Naive thymus-derived CD4-positive, alpha-beta T cell (primary cell): ENCODE data around the gene JAML. TPM values are rescaled to one million over a fixed set of nuclear protein-coding genes. Genes with fewer than 3 reads are reported as not detected.
A peak's percentile ranks its signal among the peaks of the same experiment; 100 is the strongest.

Experiments used
- ATAC-seq: fragments of 150-1000 bp; cut with Tn5 transposase; 2 replicates; pipeline ENCODE4 v1.10.0; 2021; ENCODE audit warnings: mild to moderate bottlenecking, moderate library complexity
- CTCF ChIA-PET: fragments of 350-600 bp; sonication (Branson Sonifier 250); formaldehyde crosslinking; loops from one replicate; lab custom pipeline; 2021; ENCODE audit warnings: antibody characterized with exemption; lab: Charles Lee
- POLR2A ChIA-PET: fragments of 350-600 bp; sonication (Branson Sonifier 250); formaldehyde crosslinking; loops from one replicate; lab custom pipeline; 2021; ENCODE audit warnings: antibody characterized with exemption, inconsistent platforms; lab: Charles Lee
- DNase-seq, 9 donors: peaks; one replicate each; pipeline versions ENCODE4 v3.0.0 to v3.0.0-alpha.2; 2020 to 2022; ENCODE audit warnings: mixed read lengths in 1 of 9
- H3K27ac ChIP-seq: one replicate; pipeline ENCODE4 v1.7.0; 2013; ENCODE audit warnings: mild to moderate bottlenecking, low read depth, low read length, moderate library complexity
- H3K27me3 ChIP-seq, 2 donors: one replicate each; pipeline ENCODE4 v1.7.0; 2013; ENCODE audit warnings: low read length in 2 of 2, mild to moderate bottlenecking in 2 of 2, moderate library complexity in 2 of 2; ENCODE audit not compliant: control insufficient read depth in 2 of 2, insufficient read depth in 2 of 2
- H3K36me3 ChIP-seq, 3 experiments: 1 replicate in 2 of 3; 2 replicates in 1 of 3; pipeline ENCODE4 v1.7.0; 2013; ENCODE audit warnings: low read length in 3 of 3, mild to moderate bottlenecking in 3 of 3, moderate library complexity in 1 of 3; ENCODE audit not compliant: insufficient read depth in 3 of 3, control insufficient read depth in 2 of 3
- H3K4me1 ChIP-seq, 2 donors: one replicate each; pipeline ENCODE4 v1.7.0; 2013; ENCODE audit warnings: low read length in 2 of 2, mild to moderate bottlenecking in 2 of 2, moderate library complexity in 1 of 2; ENCODE audit not compliant: control insufficient read depth in 2 of 2, insufficient read depth in 2 of 2
- H3K4me3 ChIP-seq: 2 replicates; pipeline ENCODE4 v1.7.0; 2013; ENCODE audit warnings: mild to moderate bottlenecking, low read length
- H3K9me3 ChIP-seq, 3 experiments: 1 replicate in 2 of 3; 2 replicates in 1 of 3; pipeline ENCODE4 v1.7.0; 2013; ENCODE audit warnings: low read length in 3 of 3; ENCODE audit not compliant: control insufficient read depth in 2 of 3
- H3K27ac Mint-ChIP-seq, 9 donors: one replicate each; pipeline ENCODE4 v1.8.0; 2020 to 2022; ENCODE audit warnings: mixed read lengths in 9 of 9, mild to moderate bottlenecking in 8 of 9, moderate library complexity in 5 of 9, inconsistent platforms in 2 of 9
- H3K27me3 Mint-ChIP-seq, 5 donors: one replicate each; pipeline ENCODE4 v1.8.0; 2021 to 2022; ENCODE audit warnings: mixed read lengths in 5 of 5, mild to moderate bottlenecking in 1 of 5
- H3K36me3 Mint-ChIP-seq, 5 donors: one replicate each; pipeline ENCODE4 v1.8.0; 2020 to 2022; ENCODE audit warnings: mixed read lengths in 5 of 5, mild to moderate bottlenecking in 3 of 5, inconsistent platforms in 1 of 5
- H3K4me1 Mint-ChIP-seq, 7 donors: one replicate each; pipeline ENCODE4 v1.8.0; 2020 to 2022; ENCODE audit warnings: mixed read lengths in 7 of 7, mild to moderate bottlenecking in 3 of 7, inconsistent platforms in 1 of 7
- H3K4me3 Mint-ChIP-seq, 10 donors: one replicate each; pipeline ENCODE4 v1.8.0; 2020 to 2022; ENCODE audit warnings: mild to moderate bottlenecking in 10 of 10, mixed read lengths in 10 of 10, moderate library complexity in 6 of 10, inconsistent platforms in 2 of 10
- H3K9me3 Mint-ChIP-seq, 11 donors: one replicate each; pipeline ENCODE4 v1.8.0; 2020 to 2022; ENCODE audit warnings: mixed read lengths in 11 of 11, mild to moderate bottlenecking in 4 of 11, inconsistent platforms in 1 of 11, moderate library complexity in 1 of 11
- intact Hi-C, 2 donors: fragments of 100-400 bp; cut with micrococcal nuclease; formaldehyde crosslinking; loops; one replicate each; pipeline ENCODE4 v1.15.1; 2023
- polyA plus RNA-seq, 2 donors: library from polyadenylated mRNA; unstranded; fragments of 300-500 nt; fragmentation: Illumina TruSeq; gene quantifications; one replicate each; pipeline ENCODE4 v1.2.3, GENCODE V29; 2021
- total RNA-seq, 6 experiments: library from RNA in 5 of 6; stranded (reverse) in 5 of 6; gene quantifications; 1 replicate in 5 of 6; 2 replicates in 1 of 6; pipeline ENCODE4 v1.2.3 and lab custom pipeline; 2021 to 2026

The JAML gene
- total and polyA plus RNA-seq, 7 experiments from 2014 or later = 64.3 to 195 (median 118) TPM

- peaks cover 0 to 39% (median 18%) of the 10 kb centered on the region in 5 donors for H3K36me3 Mint-ChIP-seq
- intact Hi-C loops = loop anchor here in 1 of 2 donors (1.0 kb wide), 1 partner anchor 8 kb away; no protein-coding TSS in a partner anchor
- POLR2A ChIA-PET = interaction anchor here (1.3 kb wide), 1 partner anchor 9 kb away, joined by 5 read pairs; the partner anchor contains the start of gene JAML
Observed at GRCh38 chr11:118232659-118233058, 7.8 kb upstream of the JAML start.

GRCh38 chr11:118231461-118231860 lies 6.7 kb upstream of the JAML start:
- Histone ChIP-seq H3K4me1 (peaks cover 44 to 46% of the 10 kb centered on the region in 2 donors), H3K4me3 (no peak overlapping the region), H3K27me3 (no peaks in the 10 kb centered on the region), H3K27ac (no peak overlapping the region), H3K9me3 (no peaks in the 10 kb centered on the region), H3K36me3 (peaks cover 0 to 27% (median 8%) of the 10 kb centered on the region in 3 experiments)
- Mint-ChIP-seq H3K4me1 (peaks cover 6 to 38% (median 23%) of the 10 kb centered on the region in 7 donors), H3K27ac (no peak overlapping the region), H3K27me3 (no peaks in the 10 kb centered on the region), H3K36me3 (peaks cover 0 to 45% (median 18%) of the 10 kb centered on the region in 5 donors), H3K9me3 (no peaks in the 10 kb centered on the region), H3K4me3 (no peak overlapping the region)
- CTCF ChIA-PET = no interaction called here
- ATAC-seq (no peak), DNase-seq (no peak)
- intact Hi-C loops = no loop called here
- POLR2A ChIA-PET = no interaction called here

More at GRCh38 chr11:118232659-118233058, 7.8 kb upstream of the JAML start:
- no peak overlapping the region for H3K4me3 Mint-ChIP-seq
- peak overlapping the region in 5 of 9 donors; percentile 30 to 71 (median 58) for H3K27ac Mint-ChIP-seq
- H3K9me3 Mint-ChIP-seq = no peaks in the 10 kb centered on the region
- Histone ChIP-seq H3K4me3 (no peak overlapping the region), H3K9me3 (no peaks in the 10 kb centered on the region), H3K27ac (no peak overlapping the region), H3K4me1 (peaks cover 32 to 34% of the 10 kb centered on the region in 2 donors), H3K27me3 (no peaks in the 10 kb centered on the region), H3K36me3 (peaks cover 0 to 33% (median 14%) of the 10 kb centered on the region in 3 experiments)
- H3K27me3 Mint-ChIP-seq = no peaks in the 10 kb centered on the region
- H3K4me1 Mint-ChIP-seq = peaks cover 7 to 26% (median 16%) of the 10 kb centered on the region in 7 donors
- ATAC-seq (no peak), DNase-seq (peak in 1 of 9 donors; percentile 50)
- CTCF ChIA-PET = no interaction called here

DNA sequence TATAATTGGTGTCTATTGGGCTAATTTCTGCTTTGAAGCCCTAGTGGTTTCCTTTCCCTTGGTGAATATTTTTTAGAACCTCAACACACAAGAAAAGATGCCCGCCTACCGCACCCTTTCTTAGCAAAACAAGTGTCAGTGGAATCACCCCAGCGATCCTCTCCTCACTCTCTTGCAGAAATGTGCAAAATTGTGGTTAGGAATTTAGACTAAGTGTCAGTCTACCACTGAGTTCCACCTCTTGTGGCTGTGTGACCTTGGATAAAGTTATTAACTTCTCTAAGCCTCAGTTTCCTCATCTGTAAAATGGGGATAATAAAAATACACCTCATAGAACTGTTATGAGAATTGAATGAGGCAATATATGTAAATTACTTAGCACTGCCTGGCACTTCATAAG lies 5.3 kb upstream of the JAML start:
- H3K4me1 Mint-ChIP-seq = peaks cover 7 to 44% (median 34%) of the 10 kb centered on the region in 7 donors

GRCh38 chr11:118229274-118229847 lies 4.5 kb upstream of the JAML start:
- Histone ChIP-seq H3K36me3 (peaks cover 0 to 17% (median 6%) of the 10 kb centered on the region in 3 experiments), H3K4me3 (peak overlapping the region; percentile 16), H3K4me1 (peaks cover 59 to 65% of the 10 kb centered on the region in 2 donors), H3K27ac (peak overlapping the region; percentile 57), H3K27me3 (no peaks in the 10 kb centered on the region), H3K9me3 (no peaks in the 10 kb centered on the region)
- Mint-ChIP-seq H3K9me3 (no peaks in the 10 kb centered on the region), H3K4me1 (peaks cover 7 to 48% (median 37%) of the 10 kb centered on the region in 7 donors), H3K36me3 (peaks cover 0 to 43% (median 7%) of the 10 kb centered on the region in 5 donors), H3K4me3 (peak overlapping the region in 8 of 10 donors; percentile 7 to 69 (median 54)), H3K27ac (peak overlapping the region in 1 of 9 donors; percentile 91), H3K27me3 (no peaks in the 10 kb centered on the region)
- intact Hi-C loops = loop anchor here (5.0 kb wide), 2 partner anchors 227 to 277 kb away; no protein-coding TSS in a partner anchor
- DNase-seq (no peak), ATAC-seq (no peak)
- ChIA-PET CTCF (interaction anchor here (0.6 to 2.4 kb wide), 4 partner anchors 12 to 116 kb away, joined by 3 to 10 read pairs (median 6); no protein-coding TSS in a partner anchor), POLR2A (interaction anchor here (0.6 to 1.8 kb wide), 15 partner anchors 10 to 116 kb away, joined by 3 to 8 read pairs (median 4); partner anchors contain the start of genes CD3E and MPZL3)

More for the DNA sequence above, 5.3 kb upstream of the JAML start:
- ChIA-PET POLR2A (interaction anchor here (0.8 to 1.8 kb wide), 12 partner anchors 10 to 75 kb away, joined by 3 to 8 read pairs (median 4); partner anchors contain the start of gene CD3E), CTCF (interaction anchor here (1.2 to 2.4 kb wide), 3 partner anchors 12 to 61 kb away, joined by 5 to 10 read pairs (median 9); no protein-coding TSS in a partner anchor)
- Mint-ChIP-seq H3K4me3 (peak overlapping the region in 6 of 10 donors; percentile 7 to 69 (median 47)), H3K9me3 (no peaks in the 10 kb centered on the region), H3K27me3 (no peaks in the 10 kb centered on the region), H3K27ac (no peak overlapping the region), H3K36me3 (peaks cover 0 to 47% (median 10%) of the 10 kb centered on the region in 5 donors)
- DNase-seq = peak in 6 of 9 donors; percentile 47 to 65 (median 56)
- Histone ChIP-seq H3K4me3 (peak overlapping the region; percentile 16), H3K9me3 (no peaks in the 10 kb centered on the region), H3K4me1 (peaks cover 57 to 59% of the 10 kb centered on the region in 2 donors), H3K27ac (peak overlapping the region; percentile 57), H3K27me3 (no peaks in the 10 kb centered on the region), H3K36me3 (peaks cover 0 to 23% (median 6%) of the 10 kb centered on the region in 3 experiments)
- intact Hi-C loops = no loop called here
- peak; percentile 61 for ATAC-seq

DNA sequence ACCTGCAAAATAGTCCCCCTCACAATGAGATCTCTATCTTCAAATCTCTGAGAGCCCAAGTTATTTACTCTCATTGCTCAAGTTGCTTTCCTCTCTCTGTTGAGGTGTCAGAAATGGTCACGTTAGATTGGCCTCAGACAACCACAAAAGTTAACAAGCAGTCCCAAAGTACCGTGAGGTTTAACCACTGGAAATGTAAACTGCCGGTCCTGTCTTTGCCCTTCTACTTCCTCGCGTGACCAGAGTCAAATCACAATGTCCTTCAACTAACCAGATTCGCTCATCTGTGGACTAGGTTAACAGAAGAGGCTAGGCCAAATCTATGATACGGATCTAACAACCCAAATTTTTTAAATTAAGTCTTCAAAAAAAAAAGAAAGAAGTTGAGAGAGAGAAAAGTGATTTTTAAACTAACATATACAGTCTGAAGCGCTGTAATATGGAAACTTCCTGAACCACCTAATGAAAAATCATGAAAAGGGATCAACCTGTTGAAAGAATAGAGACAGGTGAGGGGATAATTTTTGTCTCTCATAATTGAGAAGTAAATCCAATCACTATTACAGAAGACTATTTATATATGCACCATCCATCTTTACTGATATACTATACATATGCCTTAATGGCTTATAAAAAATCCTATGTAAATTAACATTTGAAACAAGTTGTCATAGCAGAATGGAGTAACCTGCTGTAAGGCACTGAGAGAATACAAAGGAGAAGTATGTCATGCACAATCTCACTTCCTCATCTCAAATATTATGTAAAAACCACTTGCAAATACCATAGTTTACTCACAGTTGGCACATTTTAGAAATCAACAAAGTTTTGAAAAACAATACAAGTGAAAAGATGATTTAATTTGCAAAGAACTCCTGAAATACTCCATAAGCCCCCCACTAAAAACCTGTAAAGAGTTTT lies 3.3 kb upstream of the JAML start:
- DNase-seq = peak in 4 of 9 donors; percentile 23 to 49 (median 41)
- ATAC-seq = peak; percentile 34
- intact Hi-C loops = loop anchor here (1.0 to 5.0 kb wide), 3 partner anchors 13 to 276 kb away; no protein-coding TSS in a partner anchor
- peak overlapping the region in 1 of 9 donors; percentile 91 for H3K27ac Mint-ChIP-seq
- H3K4me1 Mint-ChIP-seq = peaks cover 10 to 55% (median 46%) of the 10 kb centered on the region in 7 donors
- Histone ChIP-seq H3K36me3 (peaks cover 0 to 8% (median 6%) of the 10 kb centered on the region in 3 experiments), H3K4me1 (peaks cover 59 to 70% of the 10 kb centered on the region in 2 donors), H3K9me3 (no peaks in the 10 kb centered on the region), H3K27me3 (no peaks in the 10 kb centered on the region), H3K4me3 (peak overlapping the region; percentile 4), H3K27ac (peak overlapping the region; percentile 61)
- POLR2A ChIA-PET = interaction anchor here (0.9 to 4.6 kb wide), 7 partner anchors 9 to 77 kb away, joined by 3 to 75 read pairs (median 6); partner anchors contain the start of genes CD3E and MPZL3
- peaks cover 0 to 40% (median 3%) of the 10 kb centered on the region in 5 donors for H3K36me3 Mint-ChIP-seq
- no peaks in the 10 kb centered on the region for H3K9me3 Mint-ChIP-seq
- CTCF ChIA-PET = interaction anchor here (1.4 to 2.4 kb wide), 2 partner anchors 19 to 68 kb away, joined by 4 to 6 read pairs; no protein-coding TSS in a partner anchor
- peak overlapping the region in 9 of 10 donors; percentile 3 to 77 (median 66) for H3K4me3 Mint-ChIP-seq
- H3K27me3 Mint-ChIP-seq = no peaks in the 10 kb centered on the region
